K562 (cell line): ENCODE measurements around the gene CCDC181. TPM values are rescaled to one million over a fixed set of nuclear protein-coding genes. Genes with fewer than 3 reads are reported as not detected.
A peak's percentile ranks its signal among the peaks of the same experiment; 100 is the strongest.

Source experiments
- ATF7 ChIP-seq: fragments of 450-650 bp; IDR thresholded peaks from 2 replicates; pipeline ENCODE4 v1.7.1; 2014; ENCODE audit warnings: mild to moderate bottlenecking, moderate library complexity
- HDAC3 ChIP-seq: fragments of 450-650 bp; IDR thresholded peaks from 2 replicates; pipeline ENCODE4 v1.6.1; 2018; ENCODE audit warnings: borderline replicate concordance, mild to moderate bottlenecking, moderate library complexity; ENCODE audit not compliant: partially characterized antibody
- JUND ChIP-seq, 2 experiments: IDR thresholded peaks; 2 replicates in 1 of 2; 3 replicates in 1 of 2; pipeline ENCODE4 v1.6.1; 2011; ENCODE audit warnings: borderline replicate concordance in 2 of 2, low read depth in 2 of 2, low read length in 2 of 2, improper control_type of control experiment in 1 of 2, missing biosample characterization in 1 of 2, missing genetic modification characterization in 1 of 2, missing genetic modification reagents in 1 of 2
- LCOR ChIP-seq: sonication (generic); formaldehyde crosslinking; IDR thresholded peaks from 2 replicates; pipeline ENCODE4 v1.8.0; 2022; ENCODE audit warnings: mild to moderate bottlenecking, missing genetic modification reagents
- PCBP1 ChIP-seq: fragments of 200-400 bp; formaldehyde crosslinking; IDR thresholded peaks from 2 replicates; pipeline ENCODE4 v1.6.1; 2018; ENCODE audit warnings: mild to moderate bottlenecking, low read depth, low read length; ENCODE audit not compliant: poor library complexity, severe bottlenecking
- RAD21 ChIP-seq, 2 experiments: fragments of 250-450 bp in 1 of 2; fragments of 450-650 bp in 1 of 2; sonication (Bioruptor Pico) in 1 of 2; formaldehyde crosslinking in 1 of 2; IDR thresholded peaks in 1 of 2; conservative IDR thresholded peaks in 1 of 2; 2 replicates each; pipeline versions ENCODE4 v1.4.0 to v1.8.0; 2020 to 2022; ENCODE audit warnings: mild to moderate bottlenecking in 2 of 2, moderate library complexity in 1 of 2
- SMC3 ChIP-seq: conservative IDR thresholded peaks from 2 replicates; pipeline ENCODE4 v1.6.1; 2011; ENCODE audit warnings: low read depth, low read length, improper control_type of control experiment; ENCODE audit not compliant: insufficient read depth
- ZZZ3 ChIP-seq: fragments of 450-650 bp; IDR thresholded peaks from 2 replicates; pipeline ENCODE4 v1.6.1; 2016; ENCODE audit warnings: antibody characterized with exemption, mild to moderate bottlenecking, moderate library complexity
- polyA plus RNA-seq, 8 experiments: library from polyadenylated mRNA; depleted of rRNA in 4 of 8; stranded (reverse) in 5 of 8; unstranded in 3 of 8; fragments of >200 nt; fragmentation: Nextera tagmentation in 2 of 8; fragmentation: Illumina TruSeq in 1 of 8; extraction: Ambion mirVana in 2 of 8; extraction: Trizol in 1 of 8; gene quantifications; 2 replicates each; pipeline versions ENCODE4 v1.2.1 to v1.2.3, GENCODE V29; 2011 to 2014; ENCODE audit warnings: inconsistent platforms in 1 of 8, missing spikeins in 1 of 8
- total RNA-seq, 7 experiments: library from RNA; depleted of rRNA in 6 of 7; stranded (reverse); fragments of >200 nt in 6 of 7; fragmentation: Illumina TruSeq in 2 of 7; extraction: Trizol in 2 of 7; gene quantifications; 2 replicates each; pipeline versions ENCODE4 v1.2.1 to v1.2.3, GENCODE V29; 2011 to 2021; ENCODE audit warnings: low replicate concordance in 1 of 7
- TF ChIP-seq, protein P1 (sequence below), 2 experiments: IDR thresholded peaks; 2 replicates each; pipeline ENCODE4 v1.6.1; 2012; ENCODE audit warnings: improper control_type of control experiment in 2 of 2, low read depth in 2 of 2, low read length in 2 of 2, borderline replicate concordance in 1 of 2
- TF ChIP-seq, protein P2 (sequence below): fragments of 250-450 bp; sonication (Bioruptor Pico); IDR thresholded peaks from 2 replicates; pipeline ENCODE4 v1.9.0; 2021; ENCODE audit warnings: mild to moderate bottlenecking, inconsistent platforms
- TF ChIP-seq, protein P3 (sequence below): fragments of 200-800 bp; sonication (Bioruptor generic); IDR thresholded peaks from 2 replicates; pipeline ENCODE4 v1.6.1; 2016; ENCODE audit warnings: missing genetic modification characterization, missing compliant biosample characterization

Gene CCDC181
- total and polyA plus RNA-seq, 9 of the 15 experiments (the other 6 are each of a cell fraction or from before 2014, with no cell fraction given): 0.04 to 0.14 TPM; not detected in 7

DNA sequence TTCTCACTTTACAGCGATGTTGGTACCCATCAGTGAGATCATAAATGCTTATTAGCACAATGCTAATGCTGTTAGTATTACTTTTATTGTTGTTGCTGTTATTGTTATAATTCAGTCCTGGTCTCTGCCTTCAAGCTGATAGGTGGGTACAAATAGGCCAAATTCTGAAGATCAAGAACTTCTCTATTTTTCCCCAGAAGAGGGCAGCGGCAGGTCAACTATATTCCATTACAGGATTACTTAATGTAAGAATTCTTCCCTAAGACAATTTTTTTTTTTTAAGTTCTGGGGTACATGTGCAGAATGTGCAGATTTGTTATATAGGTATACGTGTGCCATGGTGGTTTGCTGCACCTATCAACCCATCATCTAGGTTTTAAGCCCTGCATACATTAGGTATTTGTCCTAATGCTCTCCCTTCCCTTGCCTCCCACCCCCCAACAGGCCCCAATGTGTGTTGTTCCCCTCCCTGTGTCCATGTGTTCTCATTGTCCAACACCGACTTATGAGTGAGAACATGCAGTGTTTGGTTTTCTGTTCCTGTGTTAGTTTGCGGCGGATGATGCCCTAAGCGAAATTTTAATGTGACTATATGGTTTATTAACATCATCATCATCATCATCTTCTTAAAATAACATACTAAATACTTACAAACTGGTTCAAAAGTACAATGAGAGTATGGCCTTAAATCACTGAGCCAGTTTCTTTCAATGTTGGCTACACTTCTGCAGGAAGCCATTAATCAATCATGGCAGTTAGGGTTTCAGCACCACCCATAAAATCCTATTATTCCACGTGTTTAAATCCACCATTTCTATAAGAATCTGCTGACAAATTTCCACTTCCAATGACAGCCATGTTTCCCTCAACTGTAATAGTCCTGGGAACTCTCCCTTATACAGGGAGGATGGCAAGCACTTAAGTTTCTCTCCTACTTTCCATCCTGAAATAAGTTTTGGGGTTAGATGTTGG, 39.3 kb upstream of the CCDC181 start (continued):
- TF ChIP-seq, protein P1, sequence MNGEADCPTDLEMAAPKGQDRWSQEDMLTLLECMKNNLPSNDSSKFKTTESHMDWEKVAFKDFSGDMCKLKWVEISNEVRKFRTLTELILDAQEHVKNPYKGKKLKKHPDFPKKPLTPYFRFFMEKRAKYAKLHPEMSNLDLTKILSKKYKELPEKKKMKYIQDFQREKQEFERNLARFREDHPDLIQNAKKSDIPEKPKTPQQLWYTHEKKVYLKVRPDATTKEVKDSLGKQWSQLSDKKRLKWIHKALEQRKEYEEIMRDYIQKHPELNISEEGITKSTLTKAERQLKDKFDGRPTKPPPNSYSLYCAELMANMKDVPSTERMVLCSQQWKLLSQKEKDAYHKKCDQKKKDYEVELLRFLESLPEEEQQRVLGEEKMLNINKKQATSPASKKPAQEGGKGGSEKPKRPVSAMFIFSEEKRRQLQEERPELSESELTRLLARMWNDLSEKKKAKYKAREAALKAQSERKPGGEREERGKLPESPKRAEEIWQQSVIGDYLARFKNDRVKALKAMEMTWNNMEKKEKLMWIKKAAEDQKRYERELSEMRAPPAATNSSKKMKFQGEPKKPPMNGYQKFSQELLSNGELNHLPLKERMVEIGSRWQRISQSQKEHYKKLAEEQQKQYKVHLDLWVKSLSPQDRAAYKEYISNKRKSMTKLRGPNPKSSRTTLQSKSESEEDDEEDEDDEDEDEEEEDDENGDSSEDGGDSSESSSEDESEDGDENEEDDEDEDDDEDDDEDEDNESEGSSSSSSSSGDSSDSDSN (IDR thresholded peaks at IDR 0.05; ENCODE audit: borderline replicate concordance in 1 of 2, low read depth in 2 of 2, low read length in 2 of 2): no peak
- TF ChIP-seq JUND (IDR thresholded peaks at IDR 0.05; ENCODE audit: borderline replicate concordance, low read depth, low read length) (no peak), JUND (tag; IDR thresholded peaks at IDR 0.05; ENCODE audit: borderline replicate concordance, low read depth, low read length) (no peak), LCOR (CRISPR knock-in tag) (no peak), PCBP1 (no peak), RAD21 (CRISPR knock-in tag; conservative IDR thresholded peaks at IDR 0.05 in 1 of 2, IDR thresholded peaks at IDR 0.05 in 1 of 2) (peak; percentile 70 to 79), ZZZ3 (no peak), SMC3 (0 out of 2 replicates have a peak, but pooled peaks have one; percentile 24), HDAC3 (no peak), ATF7 (no peak)
- TF ChIP-seq, protein P2, sequence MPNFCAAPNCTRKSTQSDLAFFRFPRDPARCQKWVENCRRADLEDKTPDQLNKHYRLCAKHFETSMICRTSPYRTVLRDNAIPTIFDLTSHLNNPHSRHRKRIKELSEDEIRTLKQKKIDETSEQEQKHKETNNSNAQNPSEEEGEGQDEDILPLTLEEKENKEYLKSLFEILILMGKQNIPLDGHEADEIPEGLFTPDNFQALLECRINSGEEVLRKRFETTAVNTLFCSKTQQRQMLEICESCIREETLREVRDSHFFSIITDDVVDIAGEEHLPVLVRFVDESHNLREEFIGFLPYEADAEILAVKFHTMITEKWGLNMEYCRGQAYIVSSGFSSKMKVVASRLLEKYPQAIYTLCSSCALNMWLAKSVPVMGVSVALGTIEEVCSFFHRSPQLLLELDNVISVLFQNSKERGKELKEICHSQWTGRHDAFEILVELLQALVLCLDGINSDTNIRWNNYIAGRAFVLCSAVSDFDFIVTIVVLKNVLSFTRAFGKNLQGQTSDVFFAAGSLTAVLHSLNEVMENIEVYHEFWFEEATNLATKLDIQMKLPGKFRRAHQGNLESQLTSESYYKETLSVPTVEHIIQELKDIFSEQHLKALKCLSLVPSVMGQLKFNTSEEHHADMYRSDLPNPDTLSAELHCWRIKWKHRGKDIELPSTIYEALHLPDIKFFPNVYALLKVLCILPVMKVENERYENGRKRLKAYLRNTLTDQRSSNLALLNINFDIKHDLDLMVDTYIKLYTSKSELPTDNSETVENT (CRISPR knock-in tag): no peak
- TF ChIP-seq, protein P3, sequence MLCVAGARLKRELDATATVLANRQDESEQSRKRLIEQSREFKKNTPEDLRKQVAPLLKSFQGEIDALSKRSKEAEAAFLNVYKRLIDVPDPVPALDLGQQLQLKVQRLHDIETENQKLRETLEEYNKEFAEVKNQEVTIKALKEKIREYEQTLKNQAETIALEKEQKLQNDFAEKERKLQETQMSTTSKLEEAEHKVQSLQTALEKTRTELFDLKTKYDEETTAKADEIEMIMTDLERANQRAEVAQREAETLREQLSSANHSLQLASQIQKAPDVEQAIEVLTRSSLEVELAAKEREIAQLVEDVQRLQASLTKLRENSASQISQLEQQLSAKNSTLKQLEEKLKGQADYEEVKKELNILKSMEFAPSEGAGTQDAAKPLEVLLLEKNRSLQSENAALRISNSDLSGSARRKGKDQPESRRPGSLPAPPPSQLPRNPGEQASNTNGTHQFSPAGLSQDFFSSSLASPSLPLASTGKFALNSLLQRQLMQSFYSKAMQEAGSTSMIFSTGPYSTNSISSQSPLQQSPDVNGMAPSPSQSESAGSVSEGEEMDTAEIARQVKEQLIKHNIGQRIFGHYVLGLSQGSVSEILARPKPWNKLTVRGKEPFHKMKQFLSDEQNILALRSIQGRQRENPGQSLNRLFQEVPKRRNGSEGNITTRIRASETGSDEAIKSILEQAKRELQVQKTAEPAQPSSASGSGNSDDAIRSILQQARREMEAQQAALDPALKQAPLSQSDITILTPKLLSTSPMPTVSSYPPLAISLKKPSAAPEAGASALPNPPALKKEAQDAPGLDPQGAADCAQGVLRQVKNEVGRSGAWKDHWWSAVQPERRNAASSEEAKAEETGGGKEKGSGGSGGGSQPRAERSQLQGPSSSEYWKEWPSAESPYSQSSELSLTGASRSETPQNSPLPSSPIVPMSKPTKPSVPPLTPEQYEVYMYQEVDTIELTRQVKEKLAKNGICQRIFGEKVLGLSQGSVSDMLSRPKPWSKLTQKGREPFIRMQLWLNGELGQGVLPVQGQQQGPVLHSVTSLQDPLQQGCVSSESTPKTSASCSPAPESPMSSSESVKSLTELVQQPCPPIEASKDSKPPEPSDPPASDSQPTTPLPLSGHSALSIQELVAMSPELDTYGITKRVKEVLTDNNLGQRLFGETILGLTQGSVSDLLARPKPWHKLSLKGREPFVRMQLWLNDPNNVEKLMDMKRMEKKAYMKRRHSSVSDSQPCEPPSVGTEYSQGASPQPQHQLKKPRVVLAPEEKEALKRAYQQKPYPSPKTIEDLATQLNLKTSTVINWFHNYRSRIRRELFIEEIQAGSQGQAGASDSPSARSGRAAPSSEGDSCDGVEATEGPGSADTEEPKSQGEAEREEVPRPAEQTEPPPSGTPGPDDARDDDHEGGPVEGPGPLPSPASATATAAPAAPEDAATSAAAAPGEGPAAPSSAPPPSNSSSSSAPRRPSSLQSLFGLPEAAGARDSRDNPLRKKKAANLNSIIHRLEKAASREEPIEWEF (CRISPR knock-in tag): no peak
